ENCODE data around the gene CEP20.

CEP20 gene

GRCh38 chr16:15900901-15901500 lies 12.6 kb upstream of the CEP20 start:
- TF ChIP-seq, protein P1, sequence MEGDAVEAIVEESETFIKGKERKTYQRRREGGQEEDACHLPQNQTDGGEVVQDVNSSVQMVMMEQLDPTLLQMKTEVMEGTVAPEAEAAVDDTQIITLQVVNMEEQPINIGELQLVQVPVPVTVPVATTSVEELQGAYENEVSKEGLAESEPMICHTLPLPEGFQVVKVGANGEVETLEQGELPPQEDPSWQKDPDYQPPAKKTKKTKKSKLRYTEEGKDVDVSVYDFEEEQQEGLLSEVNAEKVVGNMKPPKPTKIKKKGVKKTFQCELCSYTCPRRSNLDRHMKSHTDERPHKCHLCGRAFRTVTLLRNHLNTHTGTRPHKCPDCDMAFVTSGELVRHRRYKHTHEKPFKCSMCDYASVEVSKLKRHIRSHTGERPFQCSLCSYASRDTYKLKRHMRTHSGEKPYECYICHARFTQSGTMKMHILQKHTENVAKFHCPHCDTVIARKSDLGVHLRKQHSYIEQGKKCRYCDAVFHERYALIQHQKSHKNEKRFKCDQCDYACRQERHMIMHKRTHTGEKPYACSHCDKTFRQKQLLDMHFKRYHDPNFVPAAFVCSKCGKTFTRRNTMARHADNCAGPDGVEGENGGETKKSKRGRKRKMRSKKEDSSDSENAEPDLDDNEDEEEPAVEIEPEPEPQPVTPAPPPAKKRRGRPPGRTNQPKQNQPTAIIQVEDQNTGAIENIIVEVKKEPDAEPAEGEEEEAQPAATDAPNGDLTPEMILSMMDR (IDR thresholded peaks at IDR 0.05; ENCODE audit: low read depth, low read length): no peak
- no peak for DNase-seq
- Histone ChIP-seq H3K9me3 (ENCODE audit: severe bottlenecking) (no peaks in the 10 kb centered on the region), H3K27me3 (ENCODE audit: insufficient read depth, low read depth, severe bottlenecking) (no peaks in the 10 kb centered on the region), H3K36me3 (no peaks in the 10 kb centered on the region), H3K4me3 (ENCODE audit: low read depth, low read length) (no peak overlapping the region), H3K27ac (no peak overlapping the region)

- Histone ChIP-seq H3K4me3 (ENCODE audit: low read depth, low read length) (no peak overlapping the region), H3K27me3 (ENCODE audit: insufficient read depth, low read depth, severe bottlenecking) (no peaks in the 10 kb centered on the region), H3K36me3 (no peaks in the 10 kb centered on the region), H3K27ac (no peak overlapping the region), H3K9me3 (ENCODE audit: severe bottlenecking) (no peaks in the 10 kb centered on the region)
- TF ChIP-seq, protein P1 (IDR thresholded peaks at IDR 0.05; ENCODE audit: low read depth, low read length): no peak
- no peak for DNase-seq
These were observed 12.0 kb upstream of the CEP20 start for GRCh38 chr16:15900357-15900756.

DNA sequence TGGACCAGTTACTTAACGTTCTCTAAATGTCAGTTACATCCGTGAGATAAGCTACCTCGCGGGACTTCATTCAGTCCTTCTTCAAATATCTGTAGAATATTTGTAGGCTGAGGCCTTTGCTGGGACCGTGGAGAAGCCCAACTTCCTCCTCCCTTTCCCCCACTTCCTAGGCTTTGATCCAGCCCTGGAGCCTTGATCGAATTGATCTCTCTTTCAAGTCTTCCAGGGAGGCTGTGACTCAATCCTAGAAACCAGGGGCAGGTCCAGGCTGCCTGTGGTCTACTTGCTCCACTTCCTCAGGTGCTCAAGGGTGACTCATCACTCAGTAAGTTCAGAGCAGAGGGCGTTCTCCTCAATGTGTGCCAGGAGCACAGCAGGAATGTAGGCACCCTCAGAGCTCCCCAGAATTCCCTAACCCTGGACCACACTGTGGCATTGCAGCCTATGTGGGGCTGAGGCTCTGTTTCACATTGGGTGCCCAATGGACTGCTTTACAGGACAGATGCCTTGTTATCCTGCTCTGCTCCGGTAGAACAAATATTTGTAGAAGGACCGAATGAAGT lies 11.2 kb upstream of the CEP20 start:
- no peak for DNase-seq
- Histone ChIP-seq H3K36me3 (no peaks in the 10 kb centered on the region), H3K4me3 (ENCODE audit: low read depth, low read length) (no peak overlapping the region), H3K9me3 (ENCODE audit: severe bottlenecking) (no peaks in the 10 kb centered on the region), H3K27ac (no peak overlapping the region), H3K27me3 (ENCODE audit: insufficient read depth, low read depth, severe bottlenecking) (no peaks in the 10 kb centered on the region)
- TF ChIP-seq, protein P1 (IDR thresholded peaks at IDR 0.05; ENCODE audit: low read depth, low read length): no peak

DNA sequence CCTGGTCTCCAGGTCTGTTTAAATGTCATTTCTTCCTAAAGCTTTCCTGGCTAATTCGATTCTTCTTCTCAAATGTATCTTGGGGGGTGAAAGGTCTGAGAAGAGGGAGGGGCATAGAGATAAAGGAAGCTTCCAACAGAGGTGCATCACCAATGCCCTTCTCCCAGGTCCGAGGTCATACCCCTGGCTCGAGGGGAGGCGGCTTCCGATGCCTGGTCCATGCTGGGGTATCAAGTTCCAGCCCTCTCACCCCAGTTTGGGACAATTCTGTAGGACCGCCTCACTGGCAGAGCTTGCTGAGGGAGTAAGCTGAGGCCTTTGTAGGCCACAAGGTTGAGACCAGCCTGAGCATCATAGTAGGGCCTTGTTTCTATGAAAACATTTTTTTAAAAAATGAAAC lies 10.3 kb upstream of the CEP20 start:
- TF ChIP-seq, protein P1 (IDR thresholded peaks at IDR 0.05; ENCODE audit: low read depth, low read length): no peak
- Histone ChIP-seq H3K27ac (no peak overlapping the region), H3K27me3 (ENCODE audit: insufficient read depth, low read depth, severe bottlenecking) (no peaks in the 10 kb centered on the region), H3K9me3 (ENCODE audit: severe bottlenecking) (no peaks in the 10 kb centered on the region), H3K36me3 (no peaks in the 10 kb centered on the region), H3K4me3 (ENCODE audit: low read depth, low read length) (no peak overlapping the region)
- no peak for DNase-seq

DNA sequence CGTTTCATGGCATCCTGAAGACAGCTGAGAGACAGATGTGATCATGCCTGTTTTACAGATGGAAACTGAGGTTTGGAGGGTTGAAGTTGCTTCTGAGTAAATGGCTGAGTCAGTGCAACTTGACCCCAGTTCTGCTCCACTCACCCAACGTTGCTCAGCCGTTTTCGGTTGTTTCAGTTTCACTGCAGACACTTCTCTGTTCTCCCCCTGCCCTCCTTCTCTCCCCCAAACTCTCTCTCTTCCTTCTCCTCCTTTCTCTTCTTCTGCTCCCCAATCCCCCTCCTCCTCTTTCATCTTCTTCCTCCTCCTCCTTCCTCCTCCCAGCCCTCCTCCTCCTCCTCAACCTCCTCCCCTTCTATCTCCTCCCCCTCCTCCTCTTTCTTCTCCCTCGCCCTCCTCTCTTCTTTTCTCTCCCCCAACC lies 9.4 kb upstream of the CEP20 start:
- no peaks in the 10 kb centered on the region for H3K9me3 ChIP-seq (ENCODE audit: severe bottlenecking)
- no peaks in the 10 kb centered on the region for H3K36me3 ChIP-seq
- H3K4me3 ChIP-seq (ENCODE audit: low read depth, low read length): no peak overlapping the region
- no peaks in the 10 kb centered on the region for H3K27me3 ChIP-seq (ENCODE audit: insufficient read depth, low read depth, severe bottlenecking)
- TF ChIP-seq, protein P1 (IDR thresholded peaks at IDR 0.05; ENCODE audit: low read depth, low read length): no peak
- DNase-seq: no peak
- no peak overlapping the region for H3K27ac ChIP-seq
